Activated naive CD4-positive, alpha-beta T cell treated with anti-CD3 and anti-CD28 coated beads, Interleukin-2, amount 50 U/mL, for 16 hours (primary cell): ENCODE data around the gene SMIM13.

Experiments used
- DNase-seq: peaks from one replicate; pipeline ENCODE4 v3.0.0-alpha.2; 2020

Gene SMIM13

DNA sequence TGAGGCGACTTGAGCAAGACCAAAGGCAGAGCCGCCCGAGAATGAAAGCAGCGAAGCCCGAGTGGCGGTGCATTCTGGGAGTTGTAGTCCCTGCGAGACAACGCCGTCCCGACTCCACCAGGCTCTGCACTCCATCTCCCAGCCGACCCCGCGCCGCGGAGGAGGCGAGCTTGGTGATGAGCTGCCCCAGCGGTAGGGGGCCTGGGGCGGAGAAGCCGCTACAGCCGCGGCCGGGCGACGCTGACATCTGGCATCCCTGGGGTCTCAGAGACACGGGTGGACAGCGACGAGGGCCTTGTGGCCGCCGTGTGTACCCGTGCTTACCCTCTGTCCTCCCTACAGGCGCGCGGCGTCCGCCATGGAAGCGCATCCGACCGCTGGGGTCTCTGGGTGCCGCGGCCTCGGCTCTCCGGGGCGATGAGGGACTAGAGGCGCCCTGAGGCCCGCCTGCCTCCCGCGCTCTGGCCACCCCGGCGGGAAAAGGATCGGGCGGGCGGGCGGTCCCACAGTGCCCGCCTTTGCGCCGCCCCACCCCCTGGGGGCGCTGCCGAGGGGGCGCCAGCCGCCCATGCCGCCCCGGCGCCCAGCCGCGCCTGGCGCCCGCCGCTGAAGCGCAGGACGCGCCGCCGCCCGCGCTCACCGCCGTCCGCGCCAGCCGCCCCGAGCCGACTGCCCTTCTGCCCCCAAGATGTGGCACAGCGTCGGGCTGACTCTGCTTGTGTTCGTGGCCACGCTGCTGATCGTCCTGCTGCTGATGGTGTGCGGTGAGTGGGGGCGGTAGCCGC is at the start of gene SMIM13:
SMIM13 (plus strand) TSS at position 209 of the 785 bp plus-strand sequence; CDS start at position 689, 480 bp downstream.
- DNase-seq: peak; percentile 96

DNA sequence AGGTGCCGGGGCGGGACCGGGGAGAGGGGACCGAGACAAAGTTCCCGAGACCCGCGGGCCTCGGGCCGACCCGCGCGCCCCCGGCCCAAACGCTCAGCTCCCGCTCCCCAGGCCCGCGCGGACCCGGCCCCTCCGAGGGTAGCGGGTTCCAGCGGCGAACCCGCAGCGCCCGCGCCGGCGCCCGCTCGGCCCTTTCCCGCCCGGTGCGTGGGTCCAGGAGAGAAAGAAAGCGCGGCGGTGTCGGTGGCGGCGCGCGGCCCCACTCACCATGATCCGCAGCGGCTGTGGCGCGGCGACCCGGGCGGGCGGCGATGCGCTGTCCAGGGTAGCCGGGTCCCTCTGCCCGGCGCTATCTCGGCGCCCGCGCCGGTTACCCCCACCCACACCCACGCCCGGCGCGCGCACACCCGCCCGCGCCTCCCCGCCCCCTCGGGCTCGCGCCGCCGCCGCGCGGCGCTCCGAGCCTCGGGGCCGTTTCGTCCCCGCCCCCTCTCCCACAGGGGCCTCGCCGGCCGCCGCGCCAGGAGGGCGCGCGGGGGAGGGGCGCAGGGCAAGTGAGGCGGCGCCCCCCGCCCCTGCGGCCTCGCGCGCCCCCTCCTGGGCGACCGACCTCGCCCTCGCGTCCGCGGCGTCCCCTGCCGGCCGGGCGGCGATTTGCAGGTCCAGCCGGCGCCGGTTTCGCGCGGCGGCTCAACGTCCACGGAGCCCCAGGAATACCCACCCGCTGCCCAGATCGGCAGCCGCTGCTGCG is 49.5 kb upstream of the SMIM13 start, which contains the start of gene ELOVL2:
ELOVL2 (minus strand) TSS at position 345 of the 751 bp plus-strand sequence; CDS start at position 270, 75 bp downstream.
- DNase-seq: peak; percentile 16

DNA sequence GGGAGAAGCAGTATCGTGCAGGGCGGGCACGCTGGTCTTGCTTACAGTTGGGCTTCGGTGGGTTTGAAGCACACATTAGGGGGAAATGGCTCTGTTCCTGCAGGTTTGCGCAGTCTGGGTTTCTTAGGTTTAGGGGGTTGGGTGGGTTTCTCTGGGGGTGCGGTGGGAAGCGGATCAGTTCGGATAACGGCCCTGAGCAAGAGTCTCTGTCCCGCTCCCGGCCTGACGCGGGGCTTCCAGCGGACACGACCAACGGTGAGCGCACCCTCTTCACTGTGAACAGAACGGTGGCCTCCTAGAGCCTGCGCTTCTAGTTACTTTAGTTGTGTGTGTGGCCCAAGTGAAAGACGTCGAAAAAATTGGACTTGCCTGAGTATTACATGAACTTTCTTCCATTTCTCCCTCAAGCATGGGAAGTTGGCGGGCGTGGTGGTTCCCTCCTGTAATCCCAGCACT is 48.9 kb upstream of the SMIM13 start:
- DNase-seq: no peak

DNA sequence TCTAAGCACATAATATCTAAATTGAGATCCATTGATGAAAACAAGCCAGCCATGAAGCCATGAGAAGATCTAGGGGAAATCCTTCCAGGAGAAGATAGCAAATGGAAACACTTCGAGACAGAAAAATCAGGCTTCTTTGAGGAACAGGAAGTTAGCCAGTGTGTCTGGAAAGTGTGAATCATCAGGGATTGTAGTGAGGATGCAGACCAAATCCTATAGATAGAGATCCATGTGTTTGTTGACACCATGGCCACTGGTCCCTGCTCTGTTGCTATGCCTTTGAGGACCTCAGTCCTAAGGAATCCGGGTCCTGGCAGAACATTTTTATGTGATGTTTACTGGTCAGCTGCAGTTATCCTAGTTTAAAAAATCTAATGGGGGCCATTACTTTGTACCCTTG is 42.9 kb upstream of the SMIM13 start:
- DNase-seq: no peak

DNA sequence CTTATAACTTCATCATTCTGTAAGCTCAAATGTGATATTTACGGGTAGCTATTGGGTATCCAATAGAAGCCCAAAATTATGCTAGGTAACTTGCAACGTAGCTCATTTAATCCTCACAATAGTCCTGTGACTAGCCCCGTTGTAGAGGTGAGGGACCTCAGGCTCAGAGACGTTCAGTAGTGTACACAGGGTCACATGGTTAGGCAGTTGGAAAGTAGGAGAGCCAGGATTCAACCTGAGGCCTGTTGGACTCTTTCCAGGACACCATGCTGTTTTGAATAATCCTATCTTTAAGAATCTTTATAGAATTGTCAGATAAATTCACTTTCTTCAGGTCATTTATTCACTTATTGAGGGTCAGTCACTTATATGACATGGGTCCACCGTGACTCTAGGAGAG is 40.3 kb upstream of the SMIM13 start:
- no peak for DNase-seq

DNA sequence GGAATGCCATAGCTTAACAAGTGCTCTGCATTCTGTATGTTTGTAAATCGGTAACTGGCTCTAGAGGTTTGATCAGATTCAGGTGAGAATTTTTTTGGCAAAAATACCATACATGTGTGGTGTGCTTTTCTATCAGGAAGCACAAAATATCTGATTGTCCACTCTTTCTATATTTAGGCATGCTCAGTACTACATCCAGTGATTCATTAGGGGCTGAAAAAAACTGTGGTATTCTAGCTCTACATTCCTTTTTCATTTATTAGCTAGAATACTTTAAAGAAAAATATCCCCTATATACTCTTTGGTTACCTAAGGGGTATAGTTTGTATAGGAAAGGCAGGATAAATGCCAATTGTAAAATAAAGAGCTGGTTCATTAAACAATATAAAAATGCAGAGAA is 38.9 kb upstream of the SMIM13 start:
- DNase-seq: no peak

DNA sequence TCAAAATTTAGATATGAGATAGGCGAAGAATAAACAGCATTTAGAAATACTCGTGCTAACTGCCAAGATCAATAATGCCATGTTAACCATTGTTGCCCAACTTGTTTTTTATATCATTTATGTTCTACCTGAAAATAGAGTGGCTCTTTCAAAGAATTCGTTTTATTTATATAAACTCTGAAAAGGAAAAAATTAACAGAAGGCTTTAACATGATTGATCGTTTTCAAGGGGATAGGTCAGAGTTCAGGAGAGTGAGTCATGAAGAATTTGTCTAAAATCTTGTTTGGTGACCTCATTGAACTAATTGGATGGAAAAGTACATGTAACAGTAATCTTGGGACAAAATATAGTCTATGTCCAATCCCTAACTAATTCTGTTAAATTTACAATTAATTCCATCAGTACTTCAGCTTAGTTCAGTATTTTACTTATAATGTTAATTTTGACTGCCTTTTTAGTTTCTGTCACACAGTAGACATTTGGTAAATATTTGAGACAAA is 38.5 kb upstream of the SMIM13 start:
- DNase-seq: no peak

DNA sequence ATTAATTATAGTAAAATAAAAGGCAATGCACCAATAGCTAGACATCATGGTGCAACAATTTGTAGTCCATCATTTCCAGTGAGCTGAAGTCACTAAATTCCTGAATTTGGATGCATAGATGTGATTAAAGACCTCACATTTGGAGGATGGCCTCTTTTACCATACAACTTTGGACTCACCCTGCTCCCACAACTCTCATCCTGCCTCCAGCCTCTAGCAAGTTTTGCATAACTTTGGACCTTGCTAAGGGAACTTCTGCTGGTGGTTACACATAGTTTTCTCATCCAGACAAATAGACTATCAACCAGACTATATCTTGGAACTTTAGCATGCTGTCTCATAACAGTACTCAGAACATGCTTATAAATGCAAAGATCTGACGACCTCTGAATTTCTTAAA is 36.8 kb upstream of the SMIM13 start:
- DNase-seq: no peak

DNA sequence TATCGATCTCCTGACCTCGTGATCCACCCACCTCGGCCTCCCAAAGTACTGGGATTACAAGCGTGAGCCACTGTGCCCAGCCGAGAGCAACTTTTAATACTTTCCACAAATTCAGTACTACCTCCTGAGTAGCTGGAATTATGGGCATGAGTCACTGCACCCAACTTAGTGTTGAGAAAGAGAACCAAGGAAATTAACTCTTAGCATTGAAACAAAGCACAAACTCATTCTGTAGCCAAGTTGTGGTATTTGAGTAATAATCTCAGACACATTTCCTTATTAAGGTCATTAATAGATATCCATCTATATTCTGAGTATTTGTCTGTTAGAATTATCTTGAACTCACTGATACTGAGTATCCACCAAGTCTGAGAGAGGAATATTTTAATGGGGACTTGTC is 35.2 kb upstream of the SMIM13 start:
- DNase-seq: no peak

DNA sequence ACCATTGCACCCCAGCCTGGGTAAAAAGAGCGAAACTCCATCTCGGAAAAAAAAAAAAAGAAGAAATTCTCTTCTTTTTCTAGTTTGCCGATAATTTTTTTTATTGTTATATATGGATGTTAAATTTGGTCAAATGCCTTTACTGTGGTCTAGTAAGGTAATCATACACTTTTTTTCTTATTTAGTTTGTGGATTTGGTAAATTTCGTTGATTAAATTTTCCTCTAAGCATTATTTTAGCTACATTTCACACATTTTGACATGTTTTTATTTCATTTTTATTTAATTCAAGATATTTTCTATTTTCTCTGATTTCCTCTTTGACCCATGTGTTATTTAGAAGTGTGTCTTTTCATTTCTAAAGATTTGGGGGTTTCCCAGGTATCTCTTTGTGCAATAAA is 31.6 kb upstream of the SMIM13 start:
- DNase-seq: no peak

DNA sequence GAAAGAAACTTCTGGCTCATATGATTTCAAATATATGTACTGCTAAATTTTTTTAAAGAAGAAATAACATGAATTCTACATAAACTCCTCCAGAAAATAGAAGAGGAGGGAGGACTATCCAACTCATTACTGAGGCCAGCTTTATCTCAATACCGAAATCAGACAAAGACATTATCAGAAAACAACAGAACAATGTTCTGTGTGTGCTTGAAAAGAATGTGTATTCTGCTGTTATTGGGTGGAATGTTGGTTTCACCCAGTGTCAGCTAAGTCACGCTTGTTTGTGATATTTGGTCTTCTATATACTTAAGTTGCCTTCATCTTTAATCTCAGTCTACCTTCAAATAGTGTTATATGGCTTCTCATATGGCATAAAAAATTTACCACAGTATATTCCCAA is 30.9 kb upstream of the SMIM13 start:
- DNase-seq: no peak

DNA sequence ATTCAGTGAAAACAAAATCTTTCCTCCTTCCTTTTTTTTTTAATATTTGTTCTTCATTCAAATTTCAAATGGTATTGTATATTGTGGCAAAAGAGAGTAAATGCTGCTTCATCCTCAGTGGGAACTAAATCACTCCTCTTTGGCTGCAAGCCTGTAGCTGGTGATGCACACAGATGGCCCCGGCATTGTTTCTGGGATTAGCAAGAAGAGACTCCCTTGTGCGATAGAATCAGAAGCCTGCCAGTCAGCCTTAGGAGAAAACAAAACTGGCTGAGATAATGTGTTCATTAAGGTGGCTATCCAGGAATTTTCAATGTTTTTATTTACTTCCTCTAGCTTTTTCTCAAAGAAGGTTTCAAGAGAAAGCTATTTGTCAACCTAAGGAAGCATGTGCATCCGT is 28.8 kb upstream of the SMIM13 start:
- no peak for DNase-seq

DNA sequence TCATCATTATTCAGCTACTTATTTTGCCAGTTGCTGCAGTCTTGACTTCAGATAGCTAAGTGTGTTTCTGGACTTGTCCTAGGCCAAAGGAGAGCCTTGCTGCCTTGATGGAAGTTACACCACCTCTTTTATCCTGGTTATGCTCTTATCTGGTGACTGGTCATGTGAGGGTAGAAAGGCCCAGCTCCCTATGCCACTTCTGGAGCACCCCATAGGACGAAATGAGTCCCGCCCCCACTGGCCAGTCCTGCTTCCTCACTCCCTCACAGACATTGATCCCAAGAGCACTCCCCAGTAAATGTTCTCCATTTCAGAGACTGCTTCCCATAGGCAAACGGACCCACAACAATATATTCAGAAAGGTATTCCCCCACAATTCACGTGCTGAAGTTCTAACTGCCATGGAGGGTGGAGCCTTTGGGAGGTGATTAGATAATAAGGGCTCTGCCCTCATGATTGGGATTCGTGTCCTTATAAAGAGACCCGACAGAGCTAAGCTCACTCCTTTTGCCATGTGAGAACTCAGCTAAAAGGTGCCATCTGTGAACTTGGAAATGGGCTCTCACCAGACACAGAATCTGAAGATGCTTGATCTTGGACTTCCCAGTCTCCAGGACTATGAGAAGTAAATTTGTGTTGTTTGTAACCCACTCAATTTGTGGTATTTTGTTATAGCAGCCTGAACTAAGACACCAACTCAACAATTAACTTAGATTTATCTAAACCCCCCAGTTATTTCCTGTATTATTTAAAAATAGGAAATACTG is 28.0 kb upstream of the SMIM13 start:
- no peak for DNase-seq

DNA sequence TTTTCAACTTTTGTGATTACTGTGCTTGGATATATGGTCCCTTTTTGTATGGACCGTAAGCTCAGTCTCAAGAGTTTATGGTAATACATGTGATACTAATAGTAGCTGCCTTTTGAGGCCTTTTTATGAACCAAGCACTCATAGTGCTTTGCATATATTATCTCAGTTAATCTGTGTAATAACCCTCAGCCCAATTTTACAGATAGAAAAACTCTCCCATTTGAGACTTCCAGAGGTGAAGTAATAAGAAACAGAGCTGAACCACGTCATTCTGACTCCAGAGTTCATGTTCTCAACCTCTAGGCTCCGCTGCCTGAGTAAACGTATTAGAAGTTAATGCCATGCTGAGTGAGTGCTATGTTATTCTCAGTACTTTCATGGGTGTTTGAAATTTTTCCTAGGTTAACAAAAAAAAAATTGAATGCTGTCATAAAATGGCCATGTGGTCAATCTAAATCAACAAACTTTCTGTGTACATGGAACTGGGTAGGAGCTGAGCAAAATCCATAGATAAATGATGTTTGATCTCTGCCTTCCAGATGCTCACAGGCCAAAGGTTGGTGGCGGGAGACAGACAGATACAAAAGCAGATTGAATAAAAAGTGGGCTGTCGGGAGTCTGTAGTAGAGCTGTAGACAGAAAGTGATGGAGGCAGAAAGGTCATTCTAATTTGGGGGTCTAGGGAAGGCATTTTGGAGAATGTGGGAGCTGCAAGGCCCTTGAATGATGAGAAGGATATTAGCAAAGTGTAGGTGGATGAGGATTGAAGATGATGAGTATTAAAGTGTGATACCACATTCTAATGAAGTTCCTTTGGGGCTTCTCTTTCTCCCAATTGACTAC is 26.9 kb upstream of the SMIM13 start:
- DNase-seq: no peak

DNA sequence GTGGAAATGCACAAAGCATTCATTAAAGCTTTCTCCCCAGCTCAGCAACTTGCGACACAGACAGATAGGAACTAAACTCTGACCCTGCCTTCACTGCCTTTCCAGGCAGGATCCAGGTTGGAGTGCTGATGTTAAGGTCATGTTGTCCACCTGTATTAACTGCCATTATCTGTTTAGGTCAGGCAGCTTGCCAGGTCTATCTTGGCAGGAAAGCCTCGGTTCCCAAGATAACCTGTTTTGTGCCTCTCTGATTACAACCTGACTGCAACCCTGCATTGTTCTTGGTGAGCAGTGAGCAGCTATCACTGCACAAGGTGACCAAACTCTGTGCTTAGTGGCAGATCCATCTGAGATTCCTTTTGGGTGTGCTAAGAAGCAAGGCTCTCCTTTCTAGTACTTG is 26.3 kb upstream of the SMIM13 start:
- no peak for DNase-seq

DNA sequence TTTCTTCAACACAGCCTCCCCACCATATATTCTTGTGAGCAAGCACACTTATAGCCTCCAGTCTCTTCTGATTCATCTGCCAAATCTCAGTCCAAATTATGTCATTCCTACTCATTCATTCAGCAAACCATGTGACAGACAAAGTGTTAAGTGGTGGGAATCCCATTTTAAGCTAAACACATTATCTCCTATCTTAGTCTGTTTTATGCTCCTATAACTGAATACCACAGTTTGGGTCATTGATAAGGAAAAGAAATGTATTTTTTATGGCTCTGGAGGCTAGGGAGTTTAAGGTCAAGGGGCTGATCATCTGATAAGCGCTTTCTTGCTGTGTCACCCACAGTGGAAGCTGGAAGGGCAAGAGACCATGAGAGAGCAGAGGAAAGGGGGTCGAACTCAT is 23.9 kb upstream of the SMIM13 start:
- no peak for DNase-seq

DNA sequence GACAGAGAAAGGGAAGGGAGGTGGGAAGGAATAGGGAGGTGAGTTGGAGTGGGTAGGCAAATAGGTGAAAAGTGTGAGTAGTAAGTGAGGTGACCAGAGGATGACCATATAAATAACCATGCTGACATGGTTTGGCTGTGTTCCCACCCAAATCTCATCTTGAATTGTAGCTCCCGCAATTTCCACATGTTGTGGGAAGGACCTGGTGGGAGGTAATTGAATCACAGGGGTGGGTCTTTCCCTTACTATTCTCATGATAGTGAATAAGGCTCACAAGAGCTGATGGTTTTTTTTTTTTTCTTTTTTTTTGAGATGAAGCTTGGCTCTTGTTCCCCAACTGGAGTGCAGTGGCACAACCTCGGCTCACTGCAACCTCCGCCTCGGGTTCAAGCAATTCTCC is 21.5 kb upstream of the SMIM13 start:
- DNase-seq: no peak

DNA sequence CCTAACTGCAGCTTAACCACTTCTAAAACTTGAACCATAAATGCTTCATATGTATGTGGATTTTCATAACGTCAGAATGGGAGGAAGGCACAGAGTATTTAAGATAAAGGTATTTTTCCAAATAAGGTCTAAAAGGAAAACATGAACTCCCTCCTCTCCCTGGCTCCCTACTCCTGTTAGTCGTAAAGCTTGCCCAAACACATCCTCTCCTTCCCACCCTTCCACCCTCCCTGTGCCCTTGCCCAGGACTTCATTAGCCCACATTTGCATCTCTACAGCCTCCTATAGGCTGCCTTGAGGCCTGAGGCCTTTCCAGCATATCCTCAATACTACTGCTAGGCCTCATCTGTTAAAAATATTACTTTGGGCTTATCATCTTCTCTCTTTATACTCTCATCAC is 17.1 kb upstream of the SMIM13 start:
- no peak for DNase-seq

DNA sequence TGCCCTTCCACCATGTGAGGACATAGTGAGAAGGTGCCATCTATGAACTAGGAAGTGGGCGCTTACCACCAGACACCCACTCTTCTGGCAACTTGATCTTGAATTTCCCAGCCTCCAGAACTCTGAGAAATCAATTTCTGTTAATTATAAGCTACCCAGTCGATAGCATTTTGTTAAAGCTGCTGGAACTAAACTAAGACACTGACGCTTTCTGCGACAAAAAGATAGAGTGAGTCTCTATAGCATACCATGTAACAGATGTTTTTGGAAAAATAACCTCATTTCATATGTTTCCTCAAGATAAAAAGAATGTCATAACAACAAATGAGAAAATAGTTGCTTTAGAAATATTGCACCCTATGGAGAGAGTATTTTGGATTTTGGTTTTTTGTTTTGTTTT is 15.4 kb upstream of the SMIM13 start:
- no peak for DNase-seq

DNA sequence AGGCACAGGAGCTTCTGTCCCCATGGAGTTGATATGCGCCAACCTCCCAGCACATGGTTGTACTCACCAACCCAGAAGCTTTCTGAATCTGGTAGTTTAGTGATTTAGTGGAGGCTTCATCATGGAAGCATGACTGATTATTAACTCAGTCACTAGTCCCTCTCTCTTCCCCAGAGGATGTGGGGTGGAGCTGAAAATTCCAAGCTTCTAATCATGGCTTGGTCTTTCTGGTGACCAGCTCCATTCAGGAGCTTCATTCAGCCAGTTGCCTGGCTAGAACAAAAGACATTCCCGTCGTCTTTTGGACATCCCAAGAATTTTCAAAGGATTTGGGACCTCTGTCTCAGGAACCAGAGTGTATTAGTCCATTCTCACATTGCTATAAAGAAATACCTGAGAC is 13.3 kb upstream of the SMIM13 start:
- DNase-seq: no peak

DNA sequence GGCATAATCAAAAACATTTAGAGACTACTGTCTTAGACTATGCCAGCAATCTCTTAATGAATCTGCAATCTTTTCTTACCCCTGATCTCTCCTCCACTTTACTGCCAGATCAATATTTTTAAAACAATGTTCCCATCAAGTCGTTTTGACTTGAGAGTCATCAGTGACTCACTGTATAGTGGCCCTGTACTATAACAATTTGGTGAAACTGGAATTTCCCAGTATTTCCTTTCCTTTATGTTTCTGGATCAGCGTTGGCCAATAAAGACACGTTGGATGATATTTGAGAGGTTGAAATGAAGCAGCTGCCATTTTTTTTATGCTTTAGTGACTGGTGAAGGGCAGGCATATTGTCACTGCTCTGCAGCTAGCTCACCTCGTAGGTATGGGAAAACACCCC is 10.1 kb upstream of the SMIM13 start:
- no peak for DNase-seq

DNA sequence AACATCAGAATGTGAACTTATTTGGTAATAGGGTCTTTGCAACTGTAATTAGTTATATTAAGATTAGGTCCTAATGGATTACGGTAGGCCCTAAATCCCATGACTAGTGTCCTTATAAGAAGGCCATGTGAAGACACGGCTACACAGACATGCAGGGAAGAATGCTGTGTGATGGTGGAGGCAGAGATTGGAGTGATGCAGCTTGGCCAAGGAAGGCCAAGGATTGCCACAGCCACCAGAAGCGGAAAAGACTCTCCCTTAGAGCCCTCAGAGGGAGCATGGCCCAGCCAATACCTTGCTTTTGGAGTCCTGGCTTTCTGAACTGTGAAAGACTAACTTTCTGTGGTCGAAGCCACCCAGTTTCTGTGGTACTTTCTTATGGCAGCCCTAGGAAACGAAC is 9.7 kb upstream of the SMIM13 start:
- DNase-seq: no peak
